CD14-positive monocyte (primary cell): ENCODE results near the gene HIVEP3. TPM values are rescaled to one million over a fixed set of nuclear protein-coding genes. Genes with fewer than 3 reads are reported as not detected.

ENCODE experiments used
- DNase-seq, 3 donors: peaks; one replicate each; pipeline ENCODE4 v3.0.0-alpha.2; 2011 to 2022
- H2AFZ ChIP-seq: 2 replicates; pipeline ENCODE4 v1.6.0; 2012; ENCODE audit warnings: mild to moderate bottlenecking, low read depth, low read length, inconsistent platforms; ENCODE audit not compliant: insufficient read depth, poor library complexity, severe bottlenecking
- H3K27ac ChIP-seq, 2 donors: 1 replicate in 1 of 2; 2 replicates in 1 of 2; pipeline ENCODE4 v1.5.1; 2012 to 2013; ENCODE audit warnings: low read length in 2 of 2, control low read depth in 1 of 2, inconsistent platforms in 1 of 2, low read depth in 1 of 2, mild to moderate bottlenecking in 1 of 2
- H3K27me3 ChIP-seq, 2 donors: one replicate each; pipeline versions ENCODE4 v1.6.0 to v1.6.1; 2011 to 2013; ENCODE audit warnings: low read length in 2 of 2; ENCODE audit not compliant: control insufficient read depth in 2 of 2, insufficient read depth in 2 of 2
- H3K36me3 ChIP-seq, 2 donors: replicated peaks in 1 of 2; 1 replicate in 1 of 2; 2 replicates in 1 of 2; pipeline versions ENCODE4 v1.5.1 to v1.6.1; 2012 to 2013; ENCODE audit warnings: low read length in 2 of 2, control low read depth in 1 of 2, inconsistent platforms in 1 of 2, mild to moderate bottlenecking in 1 of 2; ENCODE audit not compliant: insufficient read depth in 2 of 2, control insufficient read depth in 1 of 2
- H3K4me1 ChIP-seq, 2 donors: 1 replicate in 1 of 2; 2 replicates in 1 of 2; pipeline versions ENCODE4 v1.5.1 to v1.6.1; 2012 to 2013; ENCODE audit warnings: low read length in 2 of 2, control low read depth in 1 of 2, inconsistent platforms in 1 of 2, mild to moderate bottlenecking in 1 of 2, moderate library complexity in 1 of 2; ENCODE audit not compliant: insufficient read depth in 2 of 2, control insufficient read depth in 1 of 2
- H3K4me2 ChIP-seq: replicated peaks from 2 replicates; pipeline ENCODE3; 2012; ENCODE audit warnings: low read length, moderate library complexity, mild to moderate bottlenecking; ENCODE audit not compliant: poor library complexity, severe bottlenecking; ENCODE audit errors: extremely low read depth
- H3K4me3 ChIP-seq, 3 experiments: fragments of 200-600 bp in 1 of 3; sonication (generic) in 1 of 3; replicated peaks in 1 of 3; 1 replicate in 2 of 3; 2 replicates in 1 of 3; pipeline ENCODE4 v1.5.1; 2011 to 2013; ENCODE audit warnings: low read length in 3 of 3, mild to moderate bottlenecking in 3 of 3, control low read depth in 2 of 3, low read depth in 2 of 3, inconsistent platforms in 1 of 3, moderate library complexity in 1 of 3
- H3K79me2 ChIP-seq: 2 replicates; pipeline ENCODE4 v1.6.0; 2012; ENCODE audit warnings: mild to moderate bottlenecking, control low read depth, inconsistent platforms, low read length, moderate library complexity; ENCODE audit not compliant: insufficient read depth
- H3K9ac ChIP-seq: 2 replicates; pipeline ENCODE4 v1.6.0; 2017; ENCODE audit warnings: low read length, mild to moderate bottlenecking; ENCODE audit not compliant: insufficient read depth, poor library complexity, severe bottlenecking
- H3K9me3 ChIP-seq, 2 donors: replicated peaks in 1 of 2; 1 replicate in 1 of 2; 2 replicates in 1 of 2; pipeline versions ENCODE4 v1.5.1 to v1.6.1; 2012 to 2013; ENCODE audit warnings: low read length in 2 of 2, control low read depth in 1 of 2; ENCODE audit not compliant: control insufficient read depth in 1 of 2, insufficient read depth in 1 of 2
- H4K20me1 ChIP-seq: 2 replicates; pipeline ENCODE4 v1.6.0; 2012; ENCODE audit warnings: mild to moderate bottlenecking, low read length, control low read depth, moderate library complexity; ENCODE audit not compliant: insufficient read depth
- H3K27ac Mint-ChIP-seq, 7 donors: one replicate each; pipeline ENCODE4 v1.8.0; 2020; ENCODE audit warnings: mild to moderate bottlenecking in 7 of 7, mixed read lengths in 7 of 7, moderate library complexity in 6 of 7, inconsistent platforms in 2 of 7
- H3K27me3 Mint-ChIP-seq, 3 donors: one replicate each; pipeline ENCODE4 v1.8.0; 2021 to 2022; ENCODE audit warnings: low read depth in 3 of 3, mild to moderate bottlenecking in 3 of 3, mixed read lengths in 3 of 3, moderate library complexity in 3 of 3, inconsistent platforms in 1 of 3
- H3K36me3 Mint-ChIP-seq, 2 donors: one replicate each; pipeline ENCODE4 v1.8.0; 2020; ENCODE audit warnings: mixed read lengths in 2 of 2, inconsistent platforms in 1 of 2, mild to moderate bottlenecking in 1 of 2
- H3K4me1 Mint-ChIP-seq: one replicate; pipeline ENCODE4 v1.8.0; 2020; ENCODE audit warnings: mild to moderate bottlenecking, mixed read lengths
- H3K4me3 Mint-ChIP-seq, 2 donors: one replicate each; pipeline ENCODE4 v1.8.0; 2020; ENCODE audit warnings: mild to moderate bottlenecking in 2 of 2, mixed read lengths in 2 of 2, moderate library complexity in 1 of 2
- H3K9me3 Mint-ChIP-seq, 7 donors: one replicate each; pipeline ENCODE4 v1.8.0; 2020 to 2022; ENCODE audit warnings: mixed read lengths in 7 of 7, mild to moderate bottlenecking in 6 of 7, moderate library complexity in 6 of 7, inconsistent platforms in 2 of 7
- WGBS: methylation state at CpG from one replicate; pipeline ENCODE4 v1.1.5; 2013; ENCODE audit warnings: missing lambda C conversion rate; ENCODE audit not compliant: insufficient coverage; 5-methylcytosine and 5-hydroxymethylcytosine counted together
- intact Hi-C, 2 donors: fragments of 100-400 bp; cut with micrococcal nuclease; formaldehyde crosslinking; loops; one replicate each; pipeline versions ENCODE4 v1.15.0 to v1.15.1; 2023
- polyA plus RNA-seq, 3 donors: library from polyadenylated mRNA; depleted of rRNA in 1 of 3; unstranded in 2 of 3; stranded (reverse) in 1 of 3; fragments of 300-500 nt in 2 of 3; fragments of >200 nt in 1 of 3; fragmentation: Illumina TruSeq in 2 of 3; gene quantifications; 1 replicate in 2 of 3; 2 replicates in 1 of 3; pipeline ENCODE4 v1.2.3, GENCODE V29; 2012 to 2021
- TF ChIP-seq, protein P1 (sequence below): fragments of 200-600 bp; IDR thresholded peaks from one replicate; pipeline ENCODE4 v1.8.0; 2022; ENCODE audit warnings: antibody characterized with exemption, mild to moderate bottlenecking

Gene HIVEP3
- polyA plus RNA-seq, 3 donors, result 1.2 to 3.7 (median 1.8) TPM

GRCh38 chr1:41476807-41477361, 441.8 kb downstream of the HIVEP3 start:
- Mint-ChIP-seq H3K36me3 (no peaks in the 10 kb centered on the region), H3K27me3 (peaks cover 3 to 6% (median 5%) of the 10 kb centered on the region in 3 donors), H3K4me1 (no peaks in the 10 kb centered on the region), H3K27ac (no peak overlapping the region), H3K9me3 (no peaks in the 10 kb centered on the region), H3K4me3 (no peak overlapping the region)
- peak overlapping the region; percentile 1 for H3K9ac ChIP-seq
- no peaks in the 10 kb centered on the region for H3K9me3 ChIP-seq
- TF ChIP-seq, protein P1, sequence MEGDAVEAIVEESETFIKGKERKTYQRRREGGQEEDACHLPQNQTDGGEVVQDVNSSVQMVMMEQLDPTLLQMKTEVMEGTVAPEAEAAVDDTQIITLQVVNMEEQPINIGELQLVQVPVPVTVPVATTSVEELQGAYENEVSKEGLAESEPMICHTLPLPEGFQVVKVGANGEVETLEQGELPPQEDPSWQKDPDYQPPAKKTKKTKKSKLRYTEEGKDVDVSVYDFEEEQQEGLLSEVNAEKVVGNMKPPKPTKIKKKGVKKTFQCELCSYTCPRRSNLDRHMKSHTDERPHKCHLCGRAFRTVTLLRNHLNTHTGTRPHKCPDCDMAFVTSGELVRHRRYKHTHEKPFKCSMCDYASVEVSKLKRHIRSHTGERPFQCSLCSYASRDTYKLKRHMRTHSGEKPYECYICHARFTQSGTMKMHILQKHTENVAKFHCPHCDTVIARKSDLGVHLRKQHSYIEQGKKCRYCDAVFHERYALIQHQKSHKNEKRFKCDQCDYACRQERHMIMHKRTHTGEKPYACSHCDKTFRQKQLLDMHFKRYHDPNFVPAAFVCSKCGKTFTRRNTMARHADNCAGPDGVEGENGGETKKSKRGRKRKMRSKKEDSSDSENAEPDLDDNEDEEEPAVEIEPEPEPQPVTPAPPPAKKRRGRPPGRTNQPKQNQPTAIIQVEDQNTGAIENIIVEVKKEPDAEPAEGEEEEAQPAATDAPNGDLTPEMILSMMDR, result no peak
- no peak overlapping the region for H2AFZ ChIP-seq
- H3K79me2 ChIP-seq, result no peaks in the 10 kb centered on the region
- H3K27ac ChIP-seq, result no peak overlapping the region
- intact Hi-C loops, result no loop called here
- no peaks in the 10 kb centered on the region for H3K36me3 ChIP-seq
- H3K4me1 ChIP-seq, result no peaks in the 10 kb centered on the region
- no peaks in the 10 kb centered on the region for H4K20me1 ChIP-seq
- no peak overlapping the region for H3K4me2 ChIP-seq
- WGBS, result 80% methylated on average over 10 of the region's 11 CpGs
- H3K27me3 ChIP-seq, result no peaks in the 10 kb centered on the region
- no peak overlapping the region for H3K4me3 ChIP-seq
- DNase-seq, result no peak

DNA sequence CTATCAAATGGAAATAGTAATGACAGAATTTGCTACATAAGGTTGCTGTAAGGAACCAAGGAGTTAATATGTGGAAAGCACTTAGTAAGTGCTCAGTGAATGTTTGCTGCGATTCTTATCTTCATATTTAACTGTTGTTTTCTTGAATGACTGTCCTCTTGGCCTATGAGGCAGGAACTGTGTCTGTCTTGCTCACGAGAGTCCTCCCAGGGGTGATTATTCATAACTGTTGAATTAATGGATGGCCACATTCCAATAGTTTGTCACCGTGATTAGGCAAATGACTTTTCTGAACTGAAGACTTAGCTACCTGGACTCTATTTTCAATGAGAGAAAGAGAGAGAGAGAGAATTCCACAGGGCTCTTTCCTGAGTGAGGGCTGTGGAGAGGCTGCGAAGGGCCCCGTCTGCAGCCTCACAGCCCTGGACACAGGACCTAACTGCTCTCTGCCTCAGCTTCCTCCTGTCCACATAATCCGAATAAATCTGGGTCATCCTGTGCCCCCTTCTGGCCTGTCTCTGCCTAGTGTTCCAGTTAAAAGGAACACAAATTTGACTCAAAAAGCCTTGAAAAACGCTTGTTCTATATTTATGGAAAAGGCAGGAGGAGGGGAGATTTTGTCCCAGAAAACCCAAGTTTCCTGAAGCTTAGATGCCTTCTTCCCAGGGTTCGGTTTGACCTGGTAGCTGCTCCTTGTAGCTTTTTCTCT, 442.7 kb downstream of the HIVEP3 start:
- Histone ChIP-seq H3K4me1 (no peaks in the 10 kb centered on the region), H3K4me3 (no peak overlapping the region), H4K20me1 (no peaks in the 10 kb centered on the region), H3K79me2 (no peaks in the 10 kb centered on the region), H3K27me3 (no peaks in the 10 kb centered on the region), H2AFZ (no peak overlapping the region), H3K9me3 (no peaks in the 10 kb centered on the region), H3K36me3 (no peaks in the 10 kb centered on the region), H3K27ac (no peak overlapping the region), H3K4me2 (no peak overlapping the region), H3K9ac (no peak overlapping the region)
- no peak overlapping the region for H3K27ac Mint-ChIP-seq
- H3K36me3 Mint-ChIP-seq, result no peaks in the 10 kb centered on the region
- no peak overlapping the region for H3K4me3 Mint-ChIP-seq
- DNase-seq, result no peak
- WGBS, result 83% methylated on average over 2 of the region's 8 CpGs
- no peaks in the 10 kb centered on the region for H3K9me3 Mint-ChIP-seq
- H3K4me1 Mint-ChIP-seq, result no peaks in the 10 kb centered on the region
- intact Hi-C loops, result no loop called here
- TF ChIP-seq, protein P1, result no peak
- H3K27me3 Mint-ChIP-seq, result peaks cover 3 to 5% (median 5%) of the 10 kb centered on the region in 3 donors
